Dedifferentiated amniotic fluid mesenchymal stem cell (primary cell): Measurements from ENCODE around the gene CNMD.

Experiments used
- DNase-seq: peaks from one replicate; pipeline ENCODE4 v3.0.0-alpha.2; 2016; ENCODE audit errors: extremely low spot score

Gene CNMD

DNA sequence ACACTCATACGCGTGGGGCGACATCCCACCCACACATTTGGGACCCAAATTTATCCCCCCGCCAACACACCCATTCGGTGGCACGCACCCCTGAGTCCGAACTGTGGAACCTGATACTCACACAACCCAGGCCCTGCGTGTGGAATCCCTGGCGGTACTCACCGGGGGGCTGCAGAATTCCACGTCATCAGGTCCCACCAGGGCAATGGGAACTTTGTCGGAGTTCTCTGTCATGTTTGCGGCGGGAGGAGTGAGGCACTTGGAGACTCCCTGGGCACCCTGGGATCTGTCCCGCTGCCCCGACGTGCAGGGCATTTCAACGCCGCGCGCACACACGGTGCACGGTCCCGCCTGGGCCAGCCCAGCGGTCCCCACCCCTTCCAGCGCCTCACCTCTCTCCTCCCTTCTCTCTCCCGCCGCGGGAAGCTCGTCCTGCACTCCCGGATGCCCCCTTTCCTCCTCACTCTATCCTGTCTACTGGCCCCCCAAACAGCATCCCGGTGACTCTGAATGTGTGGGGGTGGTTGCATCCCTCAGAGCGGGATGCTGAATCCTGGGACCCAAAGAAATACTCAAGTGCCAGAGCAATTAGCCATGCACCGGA, at the start of gene CNMD:
Gene CNMD, minus strand, starts transcription at position 353 of the 604 bp plus-strand sequence. Its CDS starts 119 bp downstream, at position 234.
- DNase-seq, result no peak

DNA sequence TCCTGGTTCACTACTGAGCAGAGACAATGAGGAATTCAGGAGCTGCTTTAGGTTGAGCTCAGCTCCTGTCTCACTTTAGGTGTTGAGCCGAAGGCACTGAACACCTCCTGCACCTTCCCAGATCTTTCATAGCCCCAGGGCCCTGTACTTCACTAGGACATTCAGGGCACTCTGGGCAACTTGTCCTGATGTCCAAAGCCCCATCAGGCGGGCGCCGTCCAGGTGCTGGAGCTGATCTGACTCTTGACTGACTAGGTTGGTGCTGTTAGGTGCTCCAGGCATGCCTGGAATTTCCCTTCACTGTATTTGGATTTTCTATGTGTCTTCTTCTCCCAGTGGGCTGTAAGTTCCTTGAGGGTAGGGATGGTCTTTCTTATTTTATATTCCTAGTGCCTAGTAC, 48.4 kb upstream of the CNMD start:
- no peak for DNase-seq

DNA sequence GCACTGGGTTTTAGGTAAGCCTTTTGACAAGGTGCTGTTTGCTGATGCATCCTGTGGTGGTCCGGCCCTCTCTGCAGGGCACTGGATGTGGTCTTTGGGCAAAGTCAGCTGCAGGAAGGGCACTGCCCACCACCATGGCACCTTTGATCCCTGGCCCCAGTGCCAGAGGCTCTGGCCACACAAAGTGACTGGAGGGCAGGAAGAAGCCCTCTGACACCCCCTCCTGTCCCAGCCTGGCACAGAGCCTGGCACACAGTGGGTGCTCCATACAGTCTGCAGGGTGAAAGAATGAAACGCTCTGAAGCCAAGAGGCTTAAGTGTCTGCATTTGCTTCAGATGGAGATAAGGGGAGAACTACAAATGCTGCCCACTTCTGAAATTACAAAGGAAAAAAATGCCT, 47.6 kb upstream of the CNMD start:
- no peak for DNase-seq

DNA sequence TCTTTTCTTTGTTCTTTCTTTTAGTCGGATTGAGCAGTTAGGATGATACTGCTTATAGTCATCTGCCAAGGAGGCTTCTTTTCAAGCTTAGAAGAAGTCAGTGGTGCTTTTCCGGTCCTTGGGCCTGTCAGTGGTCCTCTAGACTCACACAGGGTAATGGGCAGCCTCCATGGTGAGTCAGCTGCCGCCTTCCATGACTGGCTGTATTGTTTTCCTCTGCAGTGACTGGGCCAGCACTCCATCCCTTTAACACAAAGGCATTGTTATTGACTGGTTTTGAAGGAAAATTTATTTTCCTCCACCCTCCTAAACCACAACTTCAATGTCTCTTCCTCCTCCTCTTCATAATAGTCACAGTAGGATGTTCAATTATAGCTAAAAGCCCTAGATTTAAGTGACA, 47.1 kb upstream of the CNMD start:
- DNase-seq, result no peak

DNA sequence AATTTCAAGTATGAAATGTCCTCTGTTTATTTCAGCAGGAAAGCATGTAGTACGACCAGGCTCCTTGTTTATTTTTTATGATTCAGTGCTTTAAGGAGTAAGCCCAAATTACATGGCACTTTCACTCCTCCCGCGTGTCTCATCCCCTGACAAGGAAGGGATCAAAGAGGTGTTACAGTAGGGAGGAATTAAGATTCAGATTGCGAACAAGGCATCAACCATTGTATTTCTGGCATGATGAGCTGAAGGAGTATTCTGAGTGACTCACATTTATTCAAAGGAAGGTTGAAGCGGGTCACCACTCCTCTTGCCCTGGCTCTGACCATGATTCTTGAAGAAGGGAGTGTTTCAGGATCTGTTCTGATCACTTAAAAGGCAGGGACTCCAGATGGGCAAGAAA, 46.1 kb upstream of the CNMD start:
- DNase-seq, result no peak

DNA sequence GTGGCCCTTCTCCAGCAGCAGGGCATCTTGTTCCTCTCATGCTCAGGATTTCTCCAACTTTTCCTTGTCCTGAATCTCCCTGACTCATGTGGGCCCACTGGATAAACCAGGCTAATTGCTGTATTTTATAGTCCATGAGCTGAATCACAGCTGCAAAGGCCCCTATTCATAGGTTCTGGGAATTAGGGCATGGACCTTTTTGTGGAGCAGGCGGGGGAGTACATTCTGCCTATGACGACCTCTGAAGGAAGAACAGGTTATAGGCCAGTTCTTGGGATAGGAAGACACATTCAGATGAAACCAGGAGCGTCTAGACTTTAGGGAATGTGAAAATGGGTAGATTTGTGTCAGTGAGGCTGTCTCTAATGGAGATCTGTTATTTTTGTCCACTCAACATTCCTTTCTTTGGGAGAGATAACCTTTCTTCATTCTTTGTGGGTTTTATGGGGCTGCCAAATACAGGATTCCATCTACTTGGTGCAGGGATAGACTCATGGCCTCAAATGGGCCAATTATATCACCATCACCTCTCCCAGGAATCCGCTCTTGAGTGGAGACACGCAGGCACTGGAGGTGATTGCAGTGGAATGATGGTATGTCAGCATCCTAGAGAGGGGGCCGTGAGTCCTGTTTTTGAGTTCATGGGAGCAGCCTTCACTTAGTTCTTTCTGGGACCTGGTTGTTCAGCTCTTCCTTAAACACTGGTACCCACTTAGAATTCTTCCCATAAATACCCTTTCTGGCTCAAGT, 45.1 kb upstream of the CNMD start:
- no peak for DNase-seq

DNA sequence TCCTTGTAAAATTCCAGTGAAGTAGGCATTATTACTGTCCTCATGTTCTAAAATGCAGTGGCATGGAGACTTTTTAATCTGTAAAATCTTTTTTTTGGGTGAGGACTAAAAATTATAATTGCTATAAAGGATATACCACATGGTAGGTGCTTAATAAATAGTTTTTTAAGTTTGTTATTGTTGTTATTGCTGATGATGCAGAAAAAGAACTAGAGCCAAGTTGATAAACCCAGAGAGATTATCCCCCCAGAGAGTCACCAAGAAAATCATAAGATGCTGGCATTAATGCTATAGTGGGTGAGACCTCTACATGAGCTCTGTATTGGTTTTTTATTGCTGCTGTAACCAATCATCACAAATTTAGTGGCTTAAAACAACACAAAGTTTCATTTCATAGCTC, 44.3 kb upstream of the CNMD start:
- DNase-seq, result no peak

DNA sequence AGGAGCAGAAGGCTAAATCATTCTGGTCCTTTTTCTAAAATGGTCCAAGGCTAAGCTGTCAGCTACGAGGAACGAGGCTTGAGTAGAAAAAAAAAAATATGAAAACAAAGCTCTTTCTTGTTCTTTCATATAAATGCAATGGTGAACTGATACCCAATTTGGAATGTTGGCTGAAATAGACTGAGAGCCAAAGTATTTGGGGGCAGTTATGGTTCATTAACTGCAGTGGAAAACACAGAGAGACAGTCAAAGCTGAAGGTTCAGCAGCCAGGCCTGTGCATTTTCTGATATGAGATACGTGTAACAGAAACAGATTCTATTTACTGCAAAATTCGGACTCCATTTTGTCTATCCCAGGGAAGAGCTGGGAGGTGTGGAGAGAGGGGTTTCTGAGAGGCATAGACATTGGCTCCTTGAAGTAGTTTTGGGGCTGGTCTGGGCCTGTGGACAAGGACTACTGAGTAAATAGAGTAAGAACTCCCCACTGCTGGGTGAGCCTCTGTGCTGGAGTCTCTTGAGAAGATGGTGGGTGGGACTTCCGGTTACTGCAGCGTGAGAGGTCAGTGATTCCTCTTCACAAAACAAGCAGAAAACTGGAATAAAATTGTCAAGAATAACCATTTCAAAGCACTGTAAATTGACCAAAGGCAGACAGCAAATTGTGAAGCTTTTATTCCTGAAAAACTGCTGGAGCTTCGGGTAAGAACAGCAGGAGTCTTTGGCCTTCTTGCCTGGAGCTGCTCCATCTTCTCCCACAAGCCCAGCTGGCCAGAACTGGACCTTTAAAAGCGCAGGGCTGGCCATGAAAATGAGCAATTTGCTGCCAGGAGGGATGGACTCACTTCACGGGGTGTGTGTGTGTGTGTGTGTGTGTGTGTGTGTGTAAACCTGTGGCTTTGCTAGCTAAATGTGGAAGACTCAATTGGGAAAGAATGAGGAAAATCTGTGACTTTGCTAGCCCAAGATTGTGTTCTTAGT, 43.1 kb upstream of the CNMD start:
- no peak for DNase-seq

DNA sequence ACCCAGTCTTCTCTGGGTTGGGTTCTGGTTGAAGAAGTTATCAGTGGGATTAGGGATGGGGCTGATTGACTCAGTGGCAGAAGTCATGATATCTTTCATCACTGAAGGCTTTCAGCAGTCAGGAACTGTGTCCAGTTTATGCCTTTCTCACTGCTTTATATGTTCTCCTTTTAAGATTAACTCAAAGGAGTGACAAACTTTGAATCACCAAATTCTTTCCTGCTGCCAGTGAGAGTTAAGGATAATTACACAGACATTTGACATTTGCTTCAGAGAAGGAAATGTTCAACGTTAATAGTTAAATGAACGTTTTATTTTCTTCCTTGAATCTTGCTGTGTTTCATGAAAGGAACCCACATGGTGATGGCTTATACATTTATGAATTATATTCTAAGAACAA, 41.0 kb upstream of the CNMD start:
- DNase-seq, result no peak

DNA sequence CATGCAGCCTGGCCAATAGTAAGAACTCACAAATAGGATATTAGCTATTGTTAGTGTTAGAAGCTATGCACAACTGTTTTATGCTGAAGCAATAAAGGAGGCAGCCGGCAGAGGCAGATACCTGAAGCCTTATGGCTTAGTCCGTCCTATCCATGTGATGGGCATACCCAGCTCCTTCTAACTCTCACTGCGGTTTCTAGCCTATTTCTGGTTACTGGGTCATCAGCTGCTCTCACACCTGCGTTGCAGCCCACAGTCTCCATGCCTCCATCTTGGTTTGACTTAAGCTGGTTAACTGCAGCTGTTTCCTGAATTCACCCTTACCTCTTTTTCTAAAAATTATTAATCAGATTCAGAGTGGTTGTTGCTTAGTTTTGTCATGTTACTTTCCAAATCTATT, 40.5 kb upstream of the CNMD start:
- no peak for DNase-seq

DNA sequence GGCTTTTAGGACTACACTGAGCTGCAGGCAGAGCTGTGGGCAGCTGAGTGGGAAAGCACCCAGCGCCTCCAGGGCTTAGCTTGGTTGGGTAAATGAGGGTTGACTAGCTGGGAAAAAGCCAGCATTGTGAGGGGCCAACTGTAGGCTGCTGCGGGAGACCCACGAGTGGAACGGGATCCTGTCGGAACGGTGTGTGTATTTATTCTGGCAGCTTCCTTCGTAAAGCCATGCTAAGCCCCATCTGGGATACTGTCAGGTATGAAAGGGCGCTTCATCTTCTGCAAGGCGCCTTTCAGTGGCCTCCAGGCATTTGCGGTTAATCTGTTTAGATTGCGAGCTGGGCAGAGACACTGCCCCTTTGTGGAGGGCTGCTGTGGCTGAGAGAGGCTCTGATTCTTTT, 39.5 kb upstream of the CNMD start:
- no peak for DNase-seq

DNA sequence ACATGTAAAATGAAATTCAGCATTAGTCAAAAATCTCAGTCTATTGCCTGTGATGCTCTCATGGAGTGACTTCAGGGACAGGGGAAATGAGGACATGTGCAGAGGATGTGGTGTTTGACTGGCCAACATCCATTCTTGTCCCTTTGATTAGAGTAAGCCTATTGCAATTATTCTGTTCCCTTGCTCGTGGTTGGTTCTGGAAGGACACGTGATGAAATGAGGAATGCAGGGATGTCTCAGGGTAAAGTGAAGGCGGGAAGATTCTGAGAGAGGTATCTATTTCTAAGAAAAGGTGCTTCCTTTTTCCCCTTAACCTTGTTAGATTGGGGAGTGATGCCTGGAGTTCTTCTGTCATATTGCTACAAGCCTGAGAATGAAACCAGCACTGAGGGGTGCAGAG, 37.1 kb upstream of the CNMD start:
- no peak for DNase-seq

DNA sequence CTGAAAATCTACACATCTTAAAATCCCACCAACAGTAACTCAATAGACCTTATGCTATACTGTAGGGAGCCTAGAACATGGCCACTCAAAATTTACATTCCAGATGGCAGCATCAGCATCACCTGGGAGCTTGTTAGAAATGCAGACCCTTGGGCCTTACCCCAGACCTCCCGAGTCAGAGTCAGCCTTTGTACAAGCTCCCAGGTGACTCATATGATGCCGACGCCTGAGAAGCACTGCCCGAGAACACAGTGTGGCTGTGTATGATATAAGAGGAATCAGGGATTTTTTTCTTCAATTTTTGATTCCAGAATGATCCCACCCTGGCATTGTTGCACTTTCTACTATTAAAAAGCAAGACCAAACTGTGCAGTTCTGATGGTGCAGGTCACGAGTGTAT, 35.9 kb upstream of the CNMD start:
- no peak for DNase-seq

DNA sequence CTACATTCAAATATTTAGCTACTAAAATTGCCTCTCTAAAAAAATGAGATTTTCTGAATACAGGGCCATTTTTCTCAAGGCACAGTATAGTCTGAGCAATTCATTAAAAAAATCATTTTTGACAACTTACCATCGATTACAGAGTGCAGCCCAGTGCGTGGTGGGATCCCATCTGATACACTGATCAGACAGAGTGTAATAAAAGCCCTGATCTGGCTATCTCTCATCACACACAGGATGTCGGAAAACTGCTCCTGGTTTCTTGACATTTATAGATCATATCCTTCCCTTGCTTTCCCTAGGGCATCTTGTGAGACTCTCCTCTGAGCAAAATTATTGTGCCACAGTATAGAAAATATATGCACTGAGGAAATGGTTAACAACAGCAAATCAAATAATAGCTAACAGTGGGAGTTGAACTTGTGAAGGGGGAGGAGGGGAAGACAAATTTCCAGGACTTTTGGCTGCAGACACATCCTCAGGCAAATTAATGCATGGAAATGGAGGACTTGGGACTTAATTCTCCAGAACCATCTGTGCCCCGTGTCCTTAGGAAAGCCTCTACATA, 28.4 kb upstream of the CNMD start:
- no peak for DNase-seq

DNA sequence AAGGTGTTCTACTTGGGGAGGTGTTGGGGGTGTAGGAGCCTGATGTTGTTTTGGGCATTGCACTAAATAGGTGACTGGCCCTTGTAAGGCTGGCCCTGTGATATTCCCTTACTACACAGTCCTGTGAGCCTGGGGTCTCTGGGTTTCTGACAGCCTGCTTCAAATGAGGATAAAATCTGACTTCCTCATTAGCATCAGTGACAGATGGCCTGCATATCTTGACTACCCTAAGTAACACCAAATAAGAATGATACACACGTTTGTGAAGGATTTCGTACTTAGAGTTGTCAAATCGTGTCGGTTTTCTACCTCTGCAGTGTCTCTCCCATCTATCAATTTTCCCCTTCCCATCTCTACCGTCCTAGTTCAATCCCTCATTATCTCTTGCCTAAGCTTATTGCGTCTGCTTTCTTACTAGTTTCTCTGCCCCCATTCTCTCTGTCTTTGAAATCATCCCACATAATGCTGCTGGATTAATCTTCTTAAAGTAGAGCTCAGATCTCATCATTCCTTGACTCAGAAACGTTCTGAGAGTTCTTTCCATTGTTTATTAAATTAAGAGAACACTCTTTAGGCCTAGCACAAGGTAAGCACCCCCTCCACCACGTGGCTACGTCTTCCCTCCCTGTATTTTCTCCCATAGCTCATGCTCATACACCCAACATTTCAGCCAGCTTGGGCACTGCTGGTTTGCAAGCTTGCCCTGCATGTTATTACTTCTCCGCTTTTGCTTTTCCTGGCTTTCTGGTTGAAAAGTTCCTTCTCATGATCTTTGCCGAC, 26.2 kb upstream of the CNMD start:
- DNase-seq, result no peak

DNA sequence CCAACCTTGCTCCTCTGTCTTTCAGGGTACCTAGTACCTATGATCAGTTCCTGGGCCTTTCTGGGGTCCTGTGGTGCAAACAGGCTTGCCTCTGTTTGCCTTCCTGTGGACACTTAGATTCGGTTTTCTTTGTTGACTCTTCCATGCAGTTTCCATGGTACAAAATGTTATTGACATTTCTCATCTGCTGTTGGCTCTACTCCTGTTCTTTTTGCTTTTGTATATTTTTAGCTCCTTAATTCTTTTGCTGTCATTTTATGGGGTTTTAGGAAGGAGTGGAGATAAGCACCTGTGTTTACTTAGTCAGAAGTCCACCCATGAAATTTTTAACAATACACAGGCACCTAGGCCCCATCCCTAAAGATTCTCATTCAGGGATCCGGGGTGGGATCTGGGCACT, 20.5 kb upstream of the CNMD start:
- no peak for DNase-seq

DNA sequence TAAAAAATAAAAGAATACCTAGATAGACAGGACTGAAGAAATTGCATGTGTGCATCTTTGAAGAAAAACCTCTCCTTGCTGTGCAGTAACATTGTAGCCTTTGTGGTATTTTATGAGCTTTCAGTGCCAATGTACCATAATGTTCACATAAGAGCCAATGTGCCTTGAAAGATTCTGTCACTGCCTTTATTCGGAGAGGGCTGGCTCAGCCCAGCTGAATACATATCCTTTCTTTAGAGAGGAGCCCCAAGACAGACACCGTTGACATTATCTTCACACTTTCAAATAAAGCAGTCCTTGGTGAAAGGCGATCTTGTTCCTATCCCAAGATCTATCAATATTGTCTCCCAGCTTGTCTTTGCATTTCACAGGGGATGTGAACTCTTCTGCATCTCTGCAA, 18.5 kb upstream of the CNMD start:
- DNase-seq, result no peak

DNA sequence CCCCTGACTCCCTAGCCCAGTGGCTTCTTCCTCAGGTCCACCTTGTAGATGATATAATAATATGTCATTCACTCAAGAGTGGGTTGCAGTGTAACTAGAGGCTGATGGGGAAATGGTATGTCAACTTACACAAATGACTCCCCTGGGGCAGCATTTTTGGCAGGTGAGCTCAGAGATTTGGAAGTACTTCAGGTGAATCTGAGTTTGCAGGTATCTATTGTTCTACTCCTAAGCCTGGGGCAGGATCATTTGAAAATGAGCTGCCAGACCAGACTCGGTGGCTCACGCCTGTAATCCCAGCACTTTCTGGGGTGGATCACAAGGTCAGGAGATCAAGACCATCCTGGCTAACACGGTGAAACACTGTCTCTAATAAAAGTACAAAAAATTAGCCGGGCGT, 11.6 kb upstream of the CNMD start:
- no peak for DNase-seq

DNA sequence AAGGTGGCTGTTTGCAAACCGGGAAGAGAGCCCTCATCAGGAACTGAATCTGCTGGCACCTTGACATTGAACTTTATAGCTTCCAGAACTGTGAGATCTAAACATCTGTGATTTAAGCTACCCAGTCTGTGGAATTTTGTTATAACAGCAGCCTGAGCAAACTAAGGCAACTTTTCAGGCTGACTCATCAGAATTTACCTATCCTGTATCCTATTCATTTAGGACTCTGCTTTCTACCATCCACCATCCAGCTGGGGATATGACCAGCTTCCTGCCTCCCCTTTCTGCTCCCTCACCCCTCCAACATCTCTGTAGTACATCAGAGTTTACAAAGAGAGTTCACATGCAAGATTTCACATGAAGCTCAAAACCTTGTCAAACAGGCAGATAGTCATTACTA, 11.1 kb upstream of the CNMD start:
- no peak for DNase-seq

DNA sequence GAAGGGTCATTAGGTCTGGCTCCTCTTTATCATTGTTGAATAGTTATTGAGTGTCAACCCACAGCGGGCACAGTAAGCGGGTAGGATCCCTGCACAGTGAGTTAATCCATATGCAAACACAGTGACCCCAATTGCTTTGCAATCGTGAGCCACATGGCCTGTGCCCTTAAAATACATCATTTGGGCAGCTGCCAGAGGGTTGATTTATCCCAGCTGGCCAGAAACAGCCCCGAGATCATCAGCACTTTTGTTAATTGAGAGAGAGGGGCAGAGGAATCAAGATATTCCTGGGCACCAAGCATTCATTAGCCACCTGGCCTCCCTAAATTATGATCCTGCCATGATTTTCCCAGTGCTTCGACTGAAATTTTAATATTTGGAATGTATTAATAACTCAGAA, 9.8 kb upstream of the CNMD start:
- DNase-seq, result no peak

DNA sequence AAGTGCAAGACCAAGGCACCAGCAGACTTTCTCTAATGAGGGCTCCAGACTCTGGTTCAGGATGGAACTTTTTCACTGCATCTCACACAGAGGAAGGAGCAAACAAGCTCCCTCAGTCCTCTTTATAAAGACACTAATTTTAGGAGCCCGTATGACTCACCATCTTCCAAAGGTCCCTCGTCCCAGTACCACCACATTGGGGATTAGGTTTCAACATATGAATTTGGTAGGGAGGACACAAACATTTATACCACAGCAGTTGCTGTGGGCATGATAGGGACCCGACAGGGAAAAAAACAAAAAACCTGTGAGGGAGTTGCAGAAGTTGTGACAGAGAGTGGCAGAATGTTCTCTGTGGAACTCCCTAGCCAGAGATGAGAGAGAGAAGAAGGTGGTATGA, 6.5 kb upstream of the CNMD start:
- DNase-seq, result no peak
